Fibroblast of the aortic adventitia (primary cell): ENCODE measurements around the gene AGPAT3. TPM values are rescaled to one million over a fixed set of nuclear protein-coding genes. Genes with fewer than 3 reads are reported as not detected.
"Not testable (repeated sequence)": the region's sequence is repeated elsewhere in the genome, so short reads cannot be mapped to it uniquely, and the experiment has no call there.

Source experiments
- DNase-seq: peaks from one replicate; pipeline ENCODE4 v3.0.0-alpha.2; 2010; ENCODE audit warnings: low read depth
- H3K4me3 ChIP-seq: 2 replicates; pipeline ENCODE4 v1.5.1; 2011; ENCODE audit warnings: low read depth, mild to moderate bottlenecking, control low read depth, low read length, moderate library complexity
- total RNA-seq: library from RNA; depleted of rRNA; stranded (reverse); fragments of >200 nt; gene quantifications from 2 replicates; pipeline ENCODE4 v1.2.3, GENCODE V29; 2012; ENCODE audit warnings: low replicate concordance
- TF ChIP-seq, protein P1 (sequence below): IDR thresholded peaks from 2 replicates; pipeline ENCODE4 v1.5.1; 2011; ENCODE audit warnings: mild to moderate bottlenecking, low read length, control low read depth, inconsistent platforms; ENCODE audit not compliant: insufficient read depth

AGPAT3 gene
- total RNA-seq, 1 donor, result 29.0 TPM

DNA sequence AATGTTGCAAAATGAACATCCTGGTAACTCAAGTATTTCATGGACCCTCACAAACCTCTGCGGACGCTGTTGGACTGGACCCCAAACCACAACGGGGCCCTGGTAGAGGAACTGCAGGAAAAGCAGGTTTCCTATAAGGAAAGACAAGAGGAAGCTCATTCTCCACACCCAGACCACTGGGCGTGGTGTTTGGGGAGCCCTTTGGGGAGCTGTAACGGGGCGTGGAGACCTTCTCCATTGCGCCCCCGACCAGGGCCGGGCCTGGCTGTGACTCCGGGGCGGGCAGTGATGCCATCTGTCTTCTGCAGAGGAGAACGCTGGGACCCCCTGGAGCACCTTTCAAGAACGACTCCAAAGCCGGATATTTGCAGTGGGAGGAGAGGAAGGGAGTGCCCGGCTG is 30.0 kb upstream of the AGPAT3 start:
- TF ChIP-seq, protein P1, sequence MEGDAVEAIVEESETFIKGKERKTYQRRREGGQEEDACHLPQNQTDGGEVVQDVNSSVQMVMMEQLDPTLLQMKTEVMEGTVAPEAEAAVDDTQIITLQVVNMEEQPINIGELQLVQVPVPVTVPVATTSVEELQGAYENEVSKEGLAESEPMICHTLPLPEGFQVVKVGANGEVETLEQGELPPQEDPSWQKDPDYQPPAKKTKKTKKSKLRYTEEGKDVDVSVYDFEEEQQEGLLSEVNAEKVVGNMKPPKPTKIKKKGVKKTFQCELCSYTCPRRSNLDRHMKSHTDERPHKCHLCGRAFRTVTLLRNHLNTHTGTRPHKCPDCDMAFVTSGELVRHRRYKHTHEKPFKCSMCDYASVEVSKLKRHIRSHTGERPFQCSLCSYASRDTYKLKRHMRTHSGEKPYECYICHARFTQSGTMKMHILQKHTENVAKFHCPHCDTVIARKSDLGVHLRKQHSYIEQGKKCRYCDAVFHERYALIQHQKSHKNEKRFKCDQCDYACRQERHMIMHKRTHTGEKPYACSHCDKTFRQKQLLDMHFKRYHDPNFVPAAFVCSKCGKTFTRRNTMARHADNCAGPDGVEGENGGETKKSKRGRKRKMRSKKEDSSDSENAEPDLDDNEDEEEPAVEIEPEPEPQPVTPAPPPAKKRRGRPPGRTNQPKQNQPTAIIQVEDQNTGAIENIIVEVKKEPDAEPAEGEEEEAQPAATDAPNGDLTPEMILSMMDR, result no peak
- DNase-seq, result no peak
- H3K4me3 ChIP-seq, result no peak overlapping the region

DNA sequence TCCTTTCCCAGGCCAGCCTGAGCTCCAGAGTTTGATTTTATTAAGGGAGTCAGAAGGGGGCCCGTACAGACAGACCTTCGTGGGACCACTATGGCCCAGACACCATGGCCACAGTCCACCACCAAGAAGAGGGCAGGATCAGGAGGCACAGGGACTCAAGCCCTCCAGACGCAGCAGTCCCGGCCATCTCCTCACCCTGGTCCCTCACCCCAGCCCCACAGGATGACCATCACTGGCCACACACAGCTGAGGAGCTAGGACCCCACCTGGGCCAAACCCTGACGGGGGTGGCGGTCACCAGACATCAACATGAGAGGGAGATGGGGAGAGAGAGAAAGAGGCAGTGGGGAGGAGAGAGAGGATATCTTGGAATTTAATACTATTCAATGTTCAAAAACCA is 29.2 kb upstream of the AGPAT3 start:
- TF ChIP-seq, protein P1, result no peak

DNA sequence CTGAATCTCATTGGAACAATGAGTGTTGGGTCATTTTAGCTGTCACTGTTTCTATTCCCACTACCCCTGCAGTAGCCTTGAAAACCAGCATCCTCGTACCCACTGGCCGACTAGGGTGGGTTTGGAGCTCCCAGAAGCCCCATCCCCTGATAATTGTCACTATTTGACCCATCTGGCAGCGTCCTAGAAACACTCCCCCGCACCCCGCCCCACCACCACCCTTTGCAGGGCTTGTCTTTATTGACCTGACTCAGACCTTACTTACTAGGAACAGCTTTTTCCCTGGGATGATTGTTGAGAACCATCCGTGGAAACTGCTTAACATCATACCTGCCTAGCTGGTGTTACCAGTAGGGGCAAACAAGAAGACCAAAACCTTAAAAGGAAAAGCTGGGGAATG is 28.4 kb upstream of the AGPAT3 start:
- DNase-seq, result no peak
- TF ChIP-seq, protein P1, result no peak
- H3K4me3 ChIP-seq, result no peak overlapping the region

More for the DNA sequence above, 29.2 kb upstream of the AGPAT3 start:
- no peak for DNase-seq
- H3K4me3 ChIP-seq, result no peak overlapping the region

DNA sequence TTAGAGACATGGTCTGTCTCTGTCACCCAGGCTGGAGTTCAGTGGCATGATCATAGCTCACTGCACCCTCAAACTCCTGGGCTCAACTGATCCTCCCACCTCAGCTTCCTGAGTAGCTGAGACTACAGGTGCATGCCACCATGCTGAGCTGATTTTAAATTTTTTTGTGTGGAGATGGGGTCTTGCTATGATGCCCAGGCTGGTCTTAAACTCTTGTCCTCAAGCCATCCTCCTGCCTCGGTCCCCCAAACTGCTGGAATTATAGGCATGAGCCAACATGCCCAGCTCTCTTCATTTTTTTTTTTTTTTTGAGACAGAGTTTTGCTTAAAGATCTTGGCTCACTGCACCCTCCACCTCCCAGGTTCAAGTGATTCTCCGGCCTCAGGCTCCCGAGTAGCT is 24.8 kb upstream of the AGPAT3 start:
- DNase-seq, result no peak
- no peak overlapping the region for H3K4me3 ChIP-seq
- TF ChIP-seq, protein P1, result no peak

DNA sequence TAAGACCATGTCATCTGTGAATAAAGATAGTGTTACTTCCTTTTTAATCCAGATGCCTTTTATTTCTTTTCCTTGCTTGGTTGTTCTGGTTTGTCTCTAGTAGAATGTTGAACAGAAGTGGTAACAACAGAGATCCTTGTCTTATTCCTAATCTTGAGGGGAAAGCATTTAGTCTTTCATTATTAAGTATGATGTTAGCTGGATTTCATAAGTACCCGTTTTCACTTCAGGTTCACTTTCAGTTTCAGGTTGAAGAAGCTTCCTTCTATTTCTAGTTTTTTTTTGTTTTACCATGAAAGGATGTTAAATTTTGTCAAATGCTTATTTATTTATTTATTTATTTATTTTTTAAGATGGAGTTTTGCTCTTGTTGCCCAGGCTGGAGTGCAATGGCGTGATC is 22.3 kb upstream of the AGPAT3 start:
- H3K4me3 ChIP-seq, result no peak overlapping the region
- TF ChIP-seq, protein P1, result no peak
- no peak for DNase-seq

DNA sequence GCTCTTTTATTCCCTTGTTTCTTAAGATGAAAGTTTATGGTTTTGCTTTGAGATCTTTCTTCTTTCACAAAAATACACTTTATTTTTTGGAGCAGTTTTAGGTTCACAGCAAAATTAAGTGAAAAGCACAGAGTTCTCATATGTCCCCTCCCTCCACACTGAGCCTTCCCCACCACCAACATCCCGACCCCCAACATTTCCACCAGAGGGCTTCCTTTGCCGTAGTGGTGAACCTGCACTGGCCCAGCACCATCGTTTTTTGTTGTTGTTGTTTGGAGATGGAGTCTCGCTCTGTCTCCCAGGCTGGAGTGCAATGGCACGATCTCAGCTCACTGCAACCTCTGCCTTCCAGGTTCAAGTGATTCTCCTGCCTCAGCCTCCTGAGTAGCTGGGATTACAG is 20.1 kb upstream of the AGPAT3 start:
- DNase-seq, H3K4me3 ChIP-seq: not testable (repeated sequence)

DNA sequence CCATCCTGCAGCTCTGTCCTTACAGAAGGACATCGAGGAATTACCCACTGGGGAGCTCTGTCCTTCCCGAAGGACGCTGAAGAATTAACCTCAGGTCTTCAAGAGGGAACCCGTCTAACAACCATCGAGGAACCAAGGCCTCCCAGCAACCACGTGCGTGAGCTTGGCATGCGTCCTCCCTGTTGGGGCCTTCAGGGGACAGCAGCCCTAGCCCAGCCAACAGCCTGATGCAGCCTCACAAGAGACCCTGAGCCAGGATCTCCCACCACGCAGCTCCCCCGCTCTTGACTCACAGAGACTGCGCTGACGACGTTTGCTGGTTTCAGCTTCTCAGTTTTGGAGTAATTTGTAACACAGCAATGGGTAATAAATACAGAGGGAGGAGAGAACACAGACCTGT is 19.6 kb upstream of the AGPAT3 start:
- H3K4me3 ChIP-seq, result no peak overlapping the region
- TF ChIP-seq, protein P1, result no peak
- DNase-seq, result no peak
